Measurements from ENCODE around the gene FRAS1. TPM values are rescaled to one million over a fixed set of nuclear protein-coding genes. Genes with fewer than 3 reads are reported as not detected.
A peak's percentile ranks its signal among the peaks of the same experiment; 100 is the strongest.
"Not testable (repeated sequence)": the region's sequence is repeated elsewhere in the genome, so short reads cannot be mapped to it uniquely, and the experiment has no call there.

The FRAS1 gene
- total RNA-seq: under 1 TPM; 0.04 to 0.24 TPM

- peak; percentile 43 for DNase-seq
- H3K4me1 Mint-ChIP-seq: peaks cover 28% of the 10 kb centered on the region
- no peaks in the 10 kb centered on the region for H3K36me3 Mint-ChIP-seq
- peak within 1 kb of the TSS; percentile 82 for H3K4me3 Mint-ChIP-seq
- H3K27me3 Mint-ChIP-seq: peaks cover 67% of the 10 kb centered on the region
- no peaks in the 10 kb centered on the region for H3K9me3 Mint-ChIP-seq
- no peak within 1 kb of the TSS for H3K27ac Mint-ChIP-seq
These were observed at the start of gene FRAS1 for GRCh38 chr4:78057135-78057599. Gene FRAS1 (plus strand): TSS chr4:78057323. CDS start chr4:78058010, 687 bp downstream.

- not testable (repeated sequence) for H3K36me3 Mint-ChIP-seq, H3K4me3 Mint-ChIP-seq, H3K9me3 Mint-ChIP-seq, H3K4me1 Mint-ChIP-seq, DNase-seq, H3K27me3 Mint-ChIP-seq, H3K27ac Mint-ChIP-seq
These were observed 46.1 kb upstream of the FRAS1 start for GRCh38 chr4:78011003-78011402.

GRCh38 chr4:78014889-78015886 is 41.9 kb upstream of the FRAS1 start:
- no peak for DNase-seq
- H3K9me3 Mint-ChIP-seq: peaks cover 8% of the 10 kb centered on the region
- no peaks in the 10 kb centered on the region for H3K36me3 Mint-ChIP-seq
- no peaks in the 10 kb centered on the region for H3K4me1 Mint-ChIP-seq
- no peak overlapping the region for H3K27ac Mint-ChIP-seq
- no peak overlapping the region for H3K4me3 Mint-ChIP-seq
- H3K27me3 Mint-ChIP-seq: peaks cover 4% of the 10 kb centered on the region

- no peaks in the 10 kb centered on the region for H3K36me3 Mint-ChIP-seq
- no peak overlapping the region for H3K27ac Mint-ChIP-seq
- no peak overlapping the region for H3K4me3 Mint-ChIP-seq
These were observed 38.7 kb upstream of the FRAS1 start for GRCh38 chr4:78018271-78019049.

GRCh38 chr4:78019414-78019813 is 37.7 kb upstream of the FRAS1 start:
- no peaks in the 10 kb centered on the region for H3K36me3 Mint-ChIP-seq
- H3K27ac Mint-ChIP-seq: no peak overlapping the region
- no peaks in the 10 kb centered on the region for H3K9me3 Mint-ChIP-seq
- no peak overlapping the region for H3K4me3 Mint-ChIP-seq
- no peaks in the 10 kb centered on the region for H3K4me1 Mint-ChIP-seq
- DNase-seq: no peak
- H3K27me3 Mint-ChIP-seq: peaks cover 4% of the 10 kb centered on the region

More at GRCh38 chr4:78018271-78019049, 38.7 kb upstream of the FRAS1 start:
- no peaks in the 10 kb centered on the region for H3K9me3 Mint-ChIP-seq
- peaks cover 4% of the 10 kb centered on the region for H3K27me3 Mint-ChIP-seq
- no peaks in the 10 kb centered on the region for H3K4me1 Mint-ChIP-seq
- DNase-seq: no peak

GRCh38 chr4:78020677-78021076 is 36.4 kb upstream of the FRAS1 start:
- no peaks in the 10 kb centered on the region for H3K4me1 Mint-ChIP-seq
- H3K4me3 Mint-ChIP-seq: no peak overlapping the region
- no peaks in the 10 kb centered on the region for H3K36me3 Mint-ChIP-seq
- H3K27ac Mint-ChIP-seq: no peak overlapping the region
- DNase-seq: no peak
- no peaks in the 10 kb centered on the region for H3K9me3 Mint-ChIP-seq
- H3K27me3 Mint-ChIP-seq: peaks cover under 1% of the 10 kb centered on the region

GRCh38 chr4:78022517-78022916 is 34.6 kb upstream of the FRAS1 start:
- no peak overlapping the region for H3K27ac Mint-ChIP-seq
- H3K9me3 Mint-ChIP-seq: no peaks in the 10 kb centered on the region
- H3K4me3 Mint-ChIP-seq: no peak overlapping the region
- no peaks in the 10 kb centered on the region for H3K36me3 Mint-ChIP-seq
- no peaks in the 10 kb centered on the region for H3K4me1 Mint-ChIP-seq
- no peak for DNase-seq
- H3K27me3 Mint-ChIP-seq: peaks cover 4% of the 10 kb centered on the region

GRCh38 chr4:78024085-78024484 is 33.0 kb upstream of the FRAS1 start:
- no peak for DNase-seq
- no peaks in the 10 kb centered on the region for H3K36me3 Mint-ChIP-seq
- H3K4me1 Mint-ChIP-seq: no peaks in the 10 kb centered on the region
- no peaks in the 10 kb centered on the region for H3K9me3 Mint-ChIP-seq
- H3K27ac Mint-ChIP-seq: no peak overlapping the region
- peaks cover 4% of the 10 kb centered on the region for H3K27me3 Mint-ChIP-seq
- H3K4me3 Mint-ChIP-seq: no peak overlapping the region

- H3K4me3 Mint-ChIP-seq: no peak overlapping the region
These were observed 32.5 kb upstream of the FRAS1 start for GRCh38 chr4:78024576-78025091.

GRCh38 chr4:78031417-78031950 is 25.6 kb upstream of the FRAS1 start:
- Mint-ChIP-seq H3K4me3 (no peak overlapping the region), H3K9me3 (no peaks in the 10 kb centered on the region), H3K27me3 (peaks cover 8% of the 10 kb centered on the region), H3K27ac (no peak overlapping the region), H3K4me1 (no peaks in the 10 kb centered on the region), H3K36me3 (no peaks in the 10 kb centered on the region)
- DNase-seq: no peak

More at GRCh38 chr4:78024576-78025091, 32.5 kb upstream of the FRAS1 start:
- peaks cover 8% of the 10 kb centered on the region for H3K27me3 Mint-ChIP-seq
- no peaks in the 10 kb centered on the region for H3K4me1 Mint-ChIP-seq
- DNase-seq: no peak
- no peaks in the 10 kb centered on the region for H3K9me3 Mint-ChIP-seq
- H3K36me3 Mint-ChIP-seq: no peaks in the 10 kb centered on the region
- H3K27ac Mint-ChIP-seq: no peak overlapping the region

GRCh38 chr4:78032446-78032845 is 24.7 kb upstream of the FRAS1 start:
- no peak overlapping the region for H3K4me3 Mint-ChIP-seq
- no peaks in the 10 kb centered on the region for H3K36me3 Mint-ChIP-seq
- no peaks in the 10 kb centered on the region for H3K9me3 Mint-ChIP-seq
- H3K27me3 Mint-ChIP-seq: peaks cover 4% of the 10 kb centered on the region
- no peak overlapping the region for H3K27ac Mint-ChIP-seq
- no peak for DNase-seq
- H3K4me1 Mint-ChIP-seq: no peaks in the 10 kb centered on the region

- Mint-ChIP-seq H3K27me3 (peaks cover 4% of the 10 kb centered on the region), H3K36me3 (no peaks in the 10 kb centered on the region), H3K4me1 (no peaks in the 10 kb centered on the region), H3K27ac (no peak overlapping the region), H3K4me3 (no peak overlapping the region), H3K9me3 (no peaks in the 10 kb centered on the region)
- DNase-seq: no peak
These were observed 24.2 kb upstream of the FRAS1 start for GRCh38 chr4:78032929-78033328.

GRCh38 chr4:78033861-78034260 is 23.3 kb upstream of the FRAS1 start:
- Mint-ChIP-seq H3K27ac (no peak overlapping the region), H3K36me3 (no peaks in the 10 kb centered on the region), H3K4me3 (no peak overlapping the region), H3K4me1 (no peaks in the 10 kb centered on the region), H3K27me3 (peaks cover 4% of the 10 kb centered on the region), H3K9me3 (no peaks in the 10 kb centered on the region)
- DNase-seq: no peak

- H3K4me3 Mint-ChIP-seq: no peak overlapping the region
- no peak overlapping the region for H3K27ac Mint-ChIP-seq
- peaks cover 3% of the 10 kb centered on the region for H3K9me3 Mint-ChIP-seq
- H3K27me3 Mint-ChIP-seq: peaks cover 2% of the 10 kb centered on the region
- DNase-seq: no peak
- no peaks in the 10 kb centered on the region for H3K4me1 Mint-ChIP-seq
- H3K36me3 Mint-ChIP-seq: no peaks in the 10 kb centered on the region
These were observed 18.4 kb upstream of the FRAS1 start for GRCh38 chr4:78038704-78039103.

GRCh38 chr4:78039678-78040077 is 17.4 kb upstream of the FRAS1 start:
- no peaks in the 10 kb centered on the region for H3K36me3 Mint-ChIP-seq
- H3K27me3 Mint-ChIP-seq: peaks cover 4% of the 10 kb centered on the region
- H3K9me3 Mint-ChIP-seq: peaks cover 3% of the 10 kb centered on the region
- no peak overlapping the region for H3K4me3 Mint-ChIP-seq
- no peaks in the 10 kb centered on the region for H3K4me1 Mint-ChIP-seq
- no peak for DNase-seq
- no peak overlapping the region for H3K27ac Mint-ChIP-seq
